OCI-LY7 (cell line): ENCODE results near the gene TMEM266.

Source experiments
- CTCF ChIP-seq: fragments of 200-600 bp; sonication (generic); conservative IDR thresholded peaks from 2 replicates; pipeline ENCODE4 v1.5.1; 2014; ENCODE audit warnings: mild to moderate bottlenecking, antibody characterized with exemption, low read length, moderate library complexity, mixed read lengths
- EZH2phosphoT487 ChIP-seq: fragments of 200-600 bp; sonication (generic); IDR thresholded peaks from 2 replicates; pipeline ENCODE4 v1.6.1; 2018; ENCODE audit warnings: low read depth, borderline replicate concordance, mild to moderate bottlenecking, mixed run types, antibody characterized with exemption, low read length, moderate library complexity, mixed read lengths

GRCh38 chr15:76100361-76100760, 40.6 kb downstream of the TMEM266 start:
- no peak for TF ChIP-seq CTCF
- no peak for TF ChIP-seq EZH2phosphoT487
